ENCODE data around the gene SERF1B. TPM values are rescaled to one million over a fixed set of nuclear protein-coding genes. Genes with fewer than 3 reads are reported as not detected.
"Not testable (repeated sequence)": the region's sequence is repeated elsewhere in the genome, so short reads cannot be mapped to it uniquely, and the experiment has no call there.

Gene SERF1B
- 19.7 TPM for total RNA-seq

GRCh38 chr5:70025106-70025844 lies at the start of gene SERF1B:
TSS of gene SERF1B (plus strand) at chr5:70025251. CDS start at chr5:70025452, 201 bp downstream.
- DNase-seq (ENCODE audit: low spot score), result not testable (repeated sequence)

GRCh38 chr5:69991713-69992112 lies 33.3 kb upstream of the SERF1B start:
- DNase-seq (ENCODE audit: low spot score), result not testable (repeated sequence)

GRCh38 chr5:69995535-69995934 lies 29.5 kb upstream of the SERF1B start:
- not testable (repeated sequence) for DNase-seq (ENCODE audit: low spot score)

- DNase-seq (ENCODE audit: low spot score), result not testable (repeated sequence)
Observed at GRCh38 chr5:70020660-70021059, 4.4 kb upstream of the SERF1B start.

- not testable (repeated sequence) for DNase-seq (ENCODE audit: low spot score)
Observed at GRCh38 chr5:70025845-70026145, 744 bp downstream of the SERF1B start.

GRCh38 chr5:70031204-70031603 lies 6.2 kb downstream of the SERF1B start:
- not testable (repeated sequence) for DNase-seq (ENCODE audit: low spot score)

- not testable (repeated sequence) for DNase-seq (ENCODE audit: low spot score)
Observed at GRCh38 chr5:70041411-70041810, 16.4 kb downstream of the SERF1B start.

- not testable (repeated sequence) for DNase-seq (ENCODE audit: low spot score)
Observed at GRCh38 chr5:70049790-70050142, 24.7 kb downstream of the SERF1B start.

GRCh38 chr5:70056289-70056942 lies 31.4 kb downstream of the SERF1B start:
- not testable (repeated sequence) for DNase-seq (ENCODE audit: low spot score)

GRCh38 chr5:70057140-70057539 lies 32.1 kb downstream of the SERF1B start:
- not testable (repeated sequence) for DNase-seq (ENCODE audit: low spot score)

- DNase-seq (ENCODE audit: low spot score), result not testable (repeated sequence)
Observed at GRCh38 chr5:70077632-70078031, 52.6 kb downstream of the SERF1B start.

GRCh38 chr5:70088907-70089464 lies 63.9 kb downstream of the SERF1B start:
- not testable (repeated sequence) for DNase-seq (ENCODE audit: low spot score)

- DNase-seq (ENCODE audit: low spot score), result not testable (repeated sequence)
Observed at GRCh38 chr5:70091776-70092175, 66.7 kb downstream of the SERF1B start.

Other genes starting within 250 kb of the SERF1B start
- gene SMN2, start 24.4 kb downstream of the SERF1B start, total RNA-seq, result 33.2 TPM